Measurements from ENCODE around the gene VWA7.
A peak's percentile ranks its signal among the peaks of the same experiment; 100 is the strongest.

Gene VWA7

DNA sequence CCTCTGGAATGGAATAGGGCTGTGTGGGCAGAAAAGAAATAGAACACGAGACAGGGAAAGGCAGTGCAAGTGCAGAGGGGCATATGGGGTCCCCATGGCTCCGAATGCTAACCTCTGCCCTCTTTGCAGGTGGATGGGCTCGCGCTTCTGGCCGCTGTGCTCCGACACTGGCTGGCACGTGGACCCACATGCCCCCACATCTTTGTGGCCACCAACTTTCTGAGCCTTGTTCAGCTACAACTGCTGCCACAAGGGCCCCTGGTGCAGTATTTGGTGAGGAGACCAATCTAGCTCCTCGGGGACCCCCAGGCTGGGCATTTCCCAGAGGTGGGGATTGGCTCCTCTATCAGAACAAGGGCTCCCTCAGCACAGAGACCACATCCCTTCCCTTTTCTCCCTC lies 15.8 kb downstream of the VWA7 start (continued):
- TF ChIP-seq, protein P1, sequence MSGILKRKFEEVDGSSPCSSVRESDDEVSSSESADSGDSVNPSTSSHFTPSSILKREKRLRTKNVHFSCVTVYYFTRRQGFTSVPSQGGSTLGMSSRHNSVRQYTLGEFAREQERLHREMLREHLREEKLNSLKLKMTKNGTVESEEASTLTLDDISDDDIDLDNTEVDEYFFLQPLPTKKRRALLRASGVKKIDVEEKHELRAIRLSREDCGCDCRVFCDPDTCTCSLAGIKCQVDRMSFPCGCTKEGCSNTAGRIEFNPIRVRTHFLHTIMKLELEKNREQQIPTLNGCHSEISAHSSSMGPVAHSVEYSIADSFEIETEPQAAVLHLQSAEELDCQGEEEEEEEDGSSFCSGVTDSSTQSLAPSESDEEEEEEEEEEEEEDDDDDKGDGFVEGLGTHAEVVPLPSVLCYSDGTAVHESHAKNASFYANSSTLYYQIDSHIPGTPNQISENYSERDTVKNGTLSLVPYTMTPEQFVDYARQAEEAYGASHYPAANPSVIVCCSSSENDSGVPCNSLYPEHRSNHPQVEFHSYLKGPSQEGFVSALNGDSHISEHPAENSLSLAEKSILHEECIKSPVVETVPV (CRISPR knock-in tag; IDR thresholded peaks at IDR 0.05): no peak

DNA sequence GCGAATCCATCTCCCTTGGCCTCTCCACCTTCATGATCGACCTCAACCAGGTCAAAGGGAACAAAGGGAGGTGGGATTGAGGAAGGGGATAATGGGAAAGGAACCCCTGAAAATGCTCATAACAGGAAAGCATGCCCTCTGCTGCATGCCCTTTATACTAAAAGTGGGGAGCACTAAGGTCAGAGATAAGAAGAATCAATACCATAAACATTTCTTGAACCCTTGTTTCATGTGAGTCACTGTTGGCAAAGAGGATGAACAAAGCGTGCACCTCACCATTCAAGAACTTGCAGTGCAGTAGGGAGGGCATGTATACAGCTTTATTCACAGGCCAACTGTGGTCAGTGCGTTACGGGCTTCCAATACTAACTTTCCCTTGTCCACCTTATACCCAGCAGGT lies 16.3 kb downstream of the VWA7 start:
- ATAC-seq: no peak
- TF ChIP-seq ZFP30 (CRISPR knock-in tag; IDR thresholded peaks at IDR 0.05) (no peak), OSR1 (CRISPR knock-in tag; IDR thresholded peaks at IDR 0.05) (no peak), ZNF8 (CRISPR knock-in tag; IDR thresholded peaks at IDR 0.05) (no peak), ZC3H10 (CRISPR knock-in tag; IDR thresholded peaks at IDR 0.05) (no peak), TOX (CRISPR knock-in tag; IDR thresholded peaks at IDR 0.05; ENCODE audit: borderline replicate concordance) (no peak), ZFP3 (CRISPR knock-in tag; IDR thresholded peaks at IDR 0.05) (no peak), CSDC2 (CRISPR knock-in tag; IDR thresholded peaks at IDR 0.05) (no peak), ARNTL (CRISPR knock-in tag; IDR thresholded peaks at IDR 0.05; ENCODE audit: borderline replicate concordance, low read depth) (no peak), ISL1 (CRISPR knock-in tag; IDR thresholded peaks at IDR 0.05) (no peak), TCF4 (CRISPR knock-in tag; IDR thresholded peaks at IDR 0.05; ENCODE audit: borderline replicate concordance) (no peak), ESRRG (CRISPR knock-in tag; IDR thresholded peaks at IDR 0.05) (no peak), ZNF70 (CRISPR knock-in tag; IDR thresholded peaks at IDR 0.05) (no peak), ZNF565 (CRISPR knock-in tag; conservative IDR thresholded peaks at IDR 0.05; ENCODE audit: low read depth) (no peak), SNAI2 (CRISPR knock-in tag; IDR thresholded peaks at IDR 0.05) (no peak)
- TF ChIP-seq, protein P2, sequence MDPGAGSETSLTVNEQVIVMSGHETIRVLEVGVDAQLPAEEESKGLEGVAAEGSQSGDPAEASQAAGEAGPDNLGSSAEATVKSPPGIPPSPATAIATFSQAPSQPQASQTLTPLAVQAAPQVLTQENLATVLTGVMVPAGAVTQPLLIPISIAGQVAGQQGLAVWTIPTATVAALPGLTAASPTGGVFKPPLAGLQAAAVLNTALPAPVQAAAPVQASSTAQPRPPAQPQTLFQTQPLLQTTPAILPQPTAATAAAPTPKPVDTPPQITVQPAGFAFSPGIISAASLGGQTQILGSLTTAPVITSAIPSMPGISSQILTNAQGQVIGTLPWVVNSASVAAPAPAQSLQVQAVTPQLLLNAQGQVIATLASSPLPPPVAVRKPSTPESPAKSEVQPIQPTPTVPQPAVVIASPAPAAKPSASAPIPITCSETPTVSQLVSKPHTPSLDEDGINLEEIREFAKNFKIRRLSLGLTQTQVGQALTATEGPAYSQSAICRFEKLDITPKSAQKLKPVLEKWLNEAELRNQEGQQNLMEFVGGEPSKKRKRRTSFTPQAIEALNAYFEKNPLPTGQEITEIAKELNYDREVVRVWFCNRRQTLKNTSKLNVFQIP (CRISPR knock-in tag; IDR thresholded peaks at IDR 0.05; ENCODE audit: borderline replicate concordance, low read depth): no peak
- TF ChIP-seq, protein P3, sequence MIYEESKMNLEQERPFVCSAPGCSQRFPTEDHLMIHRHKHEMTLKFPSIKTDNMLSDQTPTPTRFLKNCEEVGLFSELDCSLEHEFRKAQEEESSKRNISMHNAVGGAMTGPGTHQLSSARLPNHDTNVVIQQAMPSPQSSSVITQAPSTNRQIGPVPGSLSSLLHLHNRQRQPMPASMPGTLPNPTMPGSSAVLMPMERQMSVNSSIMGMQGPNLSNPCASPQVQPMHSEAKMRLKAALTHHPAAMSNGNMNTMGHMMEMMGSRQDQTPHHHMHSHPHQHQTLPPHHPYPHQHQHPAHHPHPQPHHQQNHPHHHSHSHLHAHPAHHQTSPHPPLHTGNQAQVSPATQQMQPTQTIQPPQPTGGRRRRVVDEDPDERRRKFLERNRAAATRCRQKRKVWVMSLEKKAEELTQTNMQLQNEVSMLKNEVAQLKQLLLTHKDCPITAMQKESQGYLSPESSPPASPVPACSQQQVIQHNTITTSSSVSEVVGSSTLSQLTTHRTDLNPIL (CRISPR knock-in tag; IDR thresholded peaks at IDR 0.05; ENCODE audit: low read depth): no peak
- TF ChIP-seq, protein P1 (CRISPR knock-in tag; IDR thresholded peaks at IDR 0.05): no peak
- TF ChIP-seq, protein P4, sequence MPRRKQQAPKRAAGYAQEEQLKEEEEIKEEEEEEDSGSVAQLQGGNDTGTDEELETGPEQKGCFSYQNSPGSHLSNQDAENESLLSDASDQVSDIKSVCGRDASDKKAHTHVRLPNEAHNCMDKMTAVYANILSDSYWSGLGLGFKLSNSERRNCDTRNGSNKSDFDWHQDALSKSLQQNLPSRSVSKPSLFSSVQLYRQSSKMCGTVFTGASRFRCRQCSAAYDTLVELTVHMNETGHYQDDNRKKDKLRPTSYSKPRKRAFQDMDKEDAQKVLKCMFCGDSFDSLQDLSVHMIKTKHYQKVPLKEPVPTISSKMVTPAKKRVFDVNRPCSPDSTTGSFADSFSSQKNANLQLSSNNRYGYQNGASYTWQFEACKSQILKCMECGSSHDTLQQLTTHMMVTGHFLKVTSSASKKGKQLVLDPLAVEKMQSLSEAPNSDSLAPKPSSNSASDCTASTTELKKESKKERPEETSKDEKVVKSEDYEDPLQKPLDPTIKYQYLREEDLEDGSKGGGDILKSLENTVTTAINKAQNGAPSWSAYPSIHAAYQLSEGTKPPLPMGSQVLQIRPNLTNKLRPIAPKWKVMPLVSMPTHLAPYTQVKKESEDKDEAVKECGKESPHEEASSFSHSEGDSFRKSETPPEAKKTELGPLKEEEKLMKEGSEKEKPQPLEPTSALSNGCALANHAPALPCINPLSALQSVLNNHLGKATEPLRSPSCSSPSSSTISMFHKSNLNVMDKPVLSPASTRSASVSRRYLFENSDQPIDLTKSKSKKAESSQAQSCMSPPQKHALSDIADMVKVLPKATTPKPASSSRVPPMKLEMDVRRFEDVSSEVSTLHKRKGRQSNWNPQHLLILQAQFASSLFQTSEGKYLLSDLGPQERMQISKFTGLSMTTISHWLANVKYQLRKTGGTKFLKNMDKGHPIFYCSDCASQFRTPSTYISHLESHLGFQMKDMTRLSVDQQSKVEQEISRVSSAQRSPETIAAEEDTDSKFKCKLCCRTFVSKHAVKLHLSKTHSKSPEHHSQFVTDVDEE (CRISPR knock-in tag; IDR thresholded peaks at IDR 0.05): no peak

DNA sequence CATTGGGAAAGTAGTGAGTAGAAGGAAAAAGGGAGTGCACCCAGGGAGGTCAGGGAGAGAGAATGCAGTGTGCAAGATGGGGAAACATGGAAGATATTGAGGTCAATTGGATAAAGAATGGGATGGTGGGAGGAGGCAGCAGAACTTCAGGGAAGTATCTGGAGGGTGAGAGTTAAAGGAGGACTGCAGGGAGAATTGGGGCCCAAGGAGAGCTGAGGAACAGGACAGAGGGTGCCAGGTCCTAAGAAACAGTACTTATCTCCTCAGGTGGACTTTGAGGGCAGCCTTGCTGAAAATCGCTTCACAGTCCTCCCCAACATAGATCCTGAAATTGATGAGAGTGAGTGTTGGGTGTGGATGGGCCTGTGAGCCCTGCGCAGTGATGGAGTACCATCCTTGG lies 18.8 kb downstream of the VWA7 start:
- TF ChIP-seq ARNTL (CRISPR knock-in tag; IDR thresholded peaks at IDR 0.05; ENCODE audit: borderline replicate concordance, low read depth) (no peak), ZNF565 (CRISPR knock-in tag; conservative IDR thresholded peaks at IDR 0.05; ENCODE audit: low read depth) (no peak), ZNF8 (CRISPR knock-in tag; IDR thresholded peaks at IDR 0.05) (no peak)
- no peak for ATAC-seq

DNA sequence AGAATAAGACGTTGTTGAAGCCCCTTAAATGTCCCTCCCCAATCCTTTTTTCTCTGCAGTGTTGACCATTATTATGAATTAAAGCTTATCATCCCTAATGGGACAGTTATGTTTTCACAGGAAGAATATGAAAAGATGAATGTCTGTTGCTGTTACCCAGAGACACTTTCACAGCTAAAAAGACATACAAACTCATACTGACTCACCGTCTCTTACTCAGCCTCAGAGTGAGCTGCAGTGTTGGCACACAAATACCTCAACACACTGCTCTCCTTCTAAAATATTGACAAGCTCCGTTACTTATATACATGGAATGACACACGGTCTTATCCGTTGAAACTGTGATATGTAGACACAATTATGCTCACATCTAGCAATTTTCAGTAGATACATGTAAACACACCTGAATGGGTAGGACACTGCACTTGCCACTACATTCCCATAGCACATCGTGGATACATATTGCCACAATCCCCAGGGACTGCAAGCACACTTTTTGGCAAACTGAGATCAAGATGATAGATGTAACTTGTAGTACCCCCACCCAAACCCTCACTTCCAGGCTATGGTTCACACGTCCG lies 24.3 kb downstream of the VWA7 start:
- ATAC-seq: peak; percentile 94
- no peak for TF ChIP-seq CSDC2 (CRISPR knock-in tag; IDR thresholded peaks at IDR 0.05)
- no peak for TF ChIP-seq TOX (CRISPR knock-in tag; IDR thresholded peaks at IDR 0.05; ENCODE audit: borderline replicate concordance)
- TF ChIP-seq, protein P5, sequence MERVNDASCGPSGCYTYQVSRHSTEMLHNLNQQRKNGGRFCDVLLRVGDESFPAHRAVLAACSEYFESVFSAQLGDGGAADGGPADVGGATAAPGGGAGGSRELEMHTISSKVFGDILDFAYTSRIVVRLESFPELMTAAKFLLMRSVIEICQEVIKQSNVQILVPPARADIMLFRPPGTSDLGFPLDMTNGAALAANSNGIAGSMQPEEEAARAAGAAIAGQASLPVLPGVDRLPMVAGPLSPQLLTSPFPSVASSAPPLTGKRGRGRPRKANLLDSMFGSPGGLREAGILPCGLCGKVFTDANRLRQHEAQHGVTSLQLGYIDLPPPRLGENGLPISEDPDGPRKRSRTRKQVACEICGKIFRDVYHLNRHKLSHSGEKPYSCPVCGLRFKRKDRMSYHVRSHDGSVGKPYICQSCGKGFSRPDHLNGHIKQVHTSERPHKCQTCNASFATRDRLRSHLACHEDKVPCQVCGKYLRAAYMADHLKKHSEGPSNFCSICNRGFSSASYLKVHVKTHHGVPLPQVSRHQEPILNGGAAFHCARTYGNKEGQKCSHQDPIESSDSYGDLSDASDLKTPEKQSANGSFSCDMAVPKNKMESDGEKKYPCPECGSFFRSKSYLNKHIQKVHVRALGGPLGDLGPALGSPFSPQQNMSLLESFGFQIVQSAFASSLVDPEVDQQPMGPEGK (CRISPR knock-in tag; IDR thresholded peaks at IDR 0.05; ENCODE audit: borderline replicate concordance): no peak
- TF ChIP-seq RARB (CRISPR knock-in tag; IDR thresholded peaks at IDR 0.05): no peak
- no peak for TF ChIP-seq ZFP30 (CRISPR knock-in tag; IDR thresholded peaks at IDR 0.05)
- TF ChIP-seq, protein P2 (CRISPR knock-in tag; IDR thresholded peaks at IDR 0.05; ENCODE audit: borderline replicate concordance, low read depth): no peak
- TF ChIP-seq, protein P3 (CRISPR knock-in tag; IDR thresholded peaks at IDR 0.05; ENCODE audit: low read depth): no peak
- no peak for TF ChIP-seq PPARA (CRISPR knock-in tag; IDR thresholded peaks at IDR 0.05; ENCODE audit: borderline replicate concordance)
- no peak for TF ChIP-seq ZFP3 (CRISPR knock-in tag; IDR thresholded peaks at IDR 0.05)
- TF ChIP-seq OSR1 (CRISPR knock-in tag; IDR thresholded peaks at IDR 0.05): no peak
- no peak for TF ChIP-seq ZNF565 (CRISPR knock-in tag; conservative IDR thresholded peaks at IDR 0.05; ENCODE audit: low read depth)

Measured in SK-N-SH treated with all-trans-retinoic acid at 6 μM for 48 hours (cell line).